Activated CD4-positive, CD25-positive, alpha-beta regulatory T cell treated with anti-CD3 and anti-CD28 coated beads, Interleukin-2, amount 50 U/mL, for 24 hours (primary cell): Measurements from ENCODE around the gene INKA1.

ENCODE experiments used
- ATAC-seq, 2 donors: fragments of 150-1000 bp; cut with Tn5 transposase; one replicate each; pipeline ENCODE4 v1.10.0; 2021; ENCODE audit warnings: mild to moderate bottlenecking in 1 of 2, moderate library complexity in 1 of 2

INKA1 gene

GRCh38 chr3:49787182-49787464 lies 15.9 kb upstream of the INKA1 start:
- no peak for ATAC-seq

- ATAC-seq = no peak
These were observed 15.5 kb upstream of the INKA1 start for GRCh38 chr3:49787536-49787935.

GRCh38 chr3:49788056-49788455 lies 15.0 kb upstream of the INKA1 start:
- ATAC-seq = no peak

- ATAC-seq = no peak
These were observed 12.2 kb upstream of the INKA1 start for GRCh38 chr3:49790626-49791411.

GRCh38 chr3:49791571-49791970 lies 11.5 kb upstream of the INKA1 start:
- ATAC-seq = no peak

GRCh38 chr3:49792371-49793150 lies 10.5 kb upstream of the INKA1 start:
- ATAC-seq = no peak

GRCh38 chr3:49793486-49794085 lies 9.5 kb upstream of the INKA1 start:
- no peak for ATAC-seq

GRCh38 chr3:49794431-49794830 lies 8.6 kb upstream of the INKA1 start:
- ATAC-seq = no peak

- no peak for ATAC-seq
These were observed 7.8 kb upstream of the INKA1 start for GRCh38 chr3:49794926-49795905.

- ATAC-seq = no peak
These were observed 4.0 kb upstream of the INKA1 start for GRCh38 chr3:49799105-49799504.

GRCh38 chr3:49799761-49800160 lies 3.3 kb upstream of the INKA1 start, which contains the start of gene CDHR4:
CDHR4 (minus strand) TSS chr3:49799873; CDS start chr3:49799812, 61 bp downstream.
- no peak for ATAC-seq

- no peak for ATAC-seq
These were observed 1.9 kb upstream of the INKA1 start for GRCh38 chr3:49801160-49801559.

- peak; percentile 9 to 19 for ATAC-seq
These were observed 542 bp downstream of the INKA1 start for GRCh38 chr3:49803465-49804140.

- ATAC-seq = no peak
These were observed 1.3 kb downstream of the INKA1 start for GRCh38 chr3:49804141-49805041.

GRCh38 chr3:49805367-49805782 lies 2.3 kb downstream of the INKA1 start:
- no peak for ATAC-seq

GRCh38 chr3:49805897-49806701 lies 3.0 kb downstream of the INKA1 start:
- ATAC-seq = no peak

- ATAC-seq = no peak
These were observed 3.8 kb downstream of the INKA1 start for GRCh38 chr3:49806850-49807249.

GRCh38 chr3:49807431-49808114 lies 4.5 kb downstream of the INKA1 start:
- ATAC-seq = no peak

- peak in 1 of 2 donors; percentile 14 for ATAC-seq
These were observed 9.9 kb downstream of the INKA1 start for GRCh38 chr3:49812916-49813496.
